Common myeloid progenitor, CD34-positive (primary cell): ENCODE measurements around the gene SLC23A3.

Source experiments
- CTCF ChIA-PET: fragments of 350-600 bp; sonication (Branson Sonifier 250); formaldehyde crosslinking; loops from one replicate; lab custom pipeline; 2021; ENCODE audit warnings: antibody characterized with exemption; lab: Charles Lee
- POLR2A ChIA-PET: fragments of 350-600 bp; sonication (Branson Sonifier 250); formaldehyde crosslinking; loops from one replicate; lab custom pipeline; 2021; ENCODE audit warnings: antibody characterized with exemption; lab: Charles Lee
- DNase-seq, 3 donors: peaks; one replicate each; pipeline versions ENCODE4 v3.0.0 to v3.0.0-alpha.2; 2013
- H3K27ac ChIP-seq, 2 experiments: 1 replicate in 1 of 2; 2 replicates in 1 of 2; pipeline ENCODE4 v1.7.0; 2013; ENCODE audit warnings: inconsistent platforms in 2 of 2, low read length in 2 of 2, mild to moderate bottlenecking in 2 of 2, low read depth in 1 of 2, moderate library complexity in 1 of 2; ENCODE audit not compliant: severe bottlenecking in 2 of 2, insufficient read depth in 1 of 2, poor library complexity in 1 of 2
- H3K27me3 ChIP-seq, 5 experiments: replicated peaks in 2 of 5; 1 replicate in 3 of 5; 2 replicates in 2 of 5; pipeline versions ENCODE4 v1.6.1 to v1.7.0; 2013; ENCODE audit warnings: low read length in 4 of 5, mild to moderate bottlenecking in 2 of 5, moderate library complexity in 2 of 5, inconsistent platforms in 1 of 5; ENCODE audit not compliant: insufficient read depth in 5 of 5, control insufficient read depth in 4 of 5
- H3K36me3 ChIP-seq, 4 experiments: 1 replicate in 2 of 4; 2 replicates in 2 of 4; pipeline versions ENCODE4 v1.6.1 to v1.7.0; 2013; ENCODE audit warnings: low read length in 3 of 4, control low read depth in 1 of 4, mild to moderate bottlenecking in 1 of 4; ENCODE audit not compliant: control insufficient read depth in 4 of 4, insufficient read depth in 4 of 4
- H3K4me1 ChIP-seq, 4 experiments: 1 replicate in 3 of 4; 2 replicates in 1 of 4; pipeline versions ENCODE4 v1.6.1 to v1.7.1; 2013; ENCODE audit warnings: low read length in 3 of 4, mild to moderate bottlenecking in 3 of 4, control low read depth in 1 of 4, inconsistent platforms in 1 of 4, moderate library complexity in 1 of 4; ENCODE audit not compliant: control insufficient read depth in 4 of 4, insufficient read depth in 4 of 4; ENCODE audit errors: control extremely low read depth in 1 of 4
- H3K4me3 ChIP-seq, 7 experiments: 1 replicate in 4 of 7; 2 replicates in 3 of 7; pipeline versions ENCODE4 v1.5.1 to v1.7.0; 2013; ENCODE audit warnings: mild to moderate bottlenecking in 7 of 7, low read length in 6 of 7, moderate library complexity in 6 of 7, inconsistent platforms in 2 of 7, low read depth in 2 of 7, control low read depth in 1 of 7; ENCODE audit not compliant: insufficient read depth in 4 of 7, control insufficient read depth in 1 of 7; ENCODE audit errors: extremely low read depth in 1 of 7
- H3K9me3 ChIP-seq, 5 experiments: 1 replicate in 4 of 5; 2 replicates in 1 of 5; pipeline versions ENCODE4 v1.6.1 to v1.7.1; 2013; ENCODE audit warnings: low read length in 4 of 5, mild to moderate bottlenecking in 2 of 5, inconsistent platforms in 1 of 5, low read depth in 1 of 5, moderate library complexity in 1 of 5; ENCODE audit not compliant: control insufficient read depth in 4 of 5, insufficient read depth in 2 of 5; ENCODE audit errors: control extremely low read depth in 1 of 5
- WGBS: methylation state at CpG from one replicate; pipeline ENCODE4 v1.1.5; 2013; ENCODE audit not compliant: insufficient coverage; 5-methylcytosine and 5-hydroxymethylcytosine counted together

SLC23A3 gene

DNA sequence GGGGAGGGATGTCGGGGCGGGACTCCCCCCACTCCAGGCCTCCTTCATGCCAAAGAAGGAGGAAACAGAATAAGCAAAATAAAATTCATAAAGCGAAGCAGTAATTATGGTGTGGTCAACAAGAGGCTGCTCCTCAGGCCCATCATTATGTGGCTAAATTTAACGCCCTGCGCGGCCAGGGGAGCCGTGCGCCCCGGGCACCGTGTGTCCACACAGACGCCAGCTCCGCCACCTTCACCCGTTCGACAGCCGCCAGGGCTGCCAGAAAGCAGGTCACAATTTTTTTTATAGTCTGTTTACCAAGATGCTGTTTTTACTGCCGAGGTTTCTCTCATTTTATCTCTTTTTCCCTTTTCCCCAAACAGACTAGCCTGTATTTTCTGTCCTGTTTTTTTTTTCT, 40.2 kb downstream of the SLC23A3 start:
- no peak for DNase-seq
- Histone ChIP-seq H3K36me3 (peaks cover 0 to 2% (median 0%) of the 10 kb centered on the region in 4 experiments), H3K27ac (no peak overlapping the region), H3K4me1 (peaks cover 0 to 13% (median 7%) of the 10 kb centered on the region in 4 experiments), H3K27me3 (no peaks in the 10 kb centered on the region), H3K9me3 (no peaks in the 10 kb centered on the region), H3K4me3 (no peak overlapping the region)
- ChIA-PET POLR2A (no interaction called here), CTCF (interaction anchor here (0.9 to 3.9 kb wide), 6 partner anchors 9 to 101 kb away, joined by 3 to 23 read pairs (median 5); no protein-coding TSS in a partner anchor)
- WGBS, result 98% methylated on average over 13 of the region's 16 CpGs

DNA sequence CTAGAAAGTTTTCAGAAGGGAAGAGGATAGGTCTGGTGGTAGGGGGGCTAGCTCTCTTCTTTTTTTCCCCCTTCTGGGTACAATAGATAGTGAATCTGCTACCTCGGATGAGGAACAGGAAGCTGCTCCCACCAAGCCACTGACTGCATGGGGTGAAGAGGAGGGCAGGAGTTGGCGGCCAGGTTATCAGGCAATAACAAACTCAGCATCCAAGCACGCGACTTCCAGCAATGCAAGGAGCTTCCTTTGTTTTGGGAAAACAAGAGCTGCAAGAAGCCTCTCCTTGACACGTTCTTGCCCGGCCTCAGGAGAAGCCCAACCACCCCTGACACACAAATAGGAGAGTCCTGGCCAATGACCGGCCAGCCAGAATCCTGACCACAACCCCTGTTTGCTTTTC, 41.4 kb downstream of the SLC23A3 start:
- H3K27me3 ChIP-seq, result no peaks in the 10 kb centered on the region
- H3K27ac ChIP-seq, result no peak overlapping the region
- 25% methylated on average over 4 of the region's 7 CpGs for WGBS
- no peaks in the 10 kb centered on the region for H3K9me3 ChIP-seq
- ChIA-PET POLR2A (no interaction called here), CTCF (interaction anchor here (0.9 to 3.2 kb wide), 8 partner anchors 10 to 119 kb away, joined by 3 to 23 read pairs (median 4); no protein-coding TSS in a partner anchor)
- H3K4me1 ChIP-seq, result peaks cover 0 to 24% (median 7%) of the 10 kb centered on the region in 4 experiments
- peak overlapping the region in 1 of 7 experiments; percentile 12 for H3K4me3 ChIP-seq
- peaks cover 0 to 5% (median 0%) of the 10 kb centered on the region in 4 experiments for H3K36me3 ChIP-seq
- peak; percentile 22 to 60 (median 48) for DNase-seq

DNA sequence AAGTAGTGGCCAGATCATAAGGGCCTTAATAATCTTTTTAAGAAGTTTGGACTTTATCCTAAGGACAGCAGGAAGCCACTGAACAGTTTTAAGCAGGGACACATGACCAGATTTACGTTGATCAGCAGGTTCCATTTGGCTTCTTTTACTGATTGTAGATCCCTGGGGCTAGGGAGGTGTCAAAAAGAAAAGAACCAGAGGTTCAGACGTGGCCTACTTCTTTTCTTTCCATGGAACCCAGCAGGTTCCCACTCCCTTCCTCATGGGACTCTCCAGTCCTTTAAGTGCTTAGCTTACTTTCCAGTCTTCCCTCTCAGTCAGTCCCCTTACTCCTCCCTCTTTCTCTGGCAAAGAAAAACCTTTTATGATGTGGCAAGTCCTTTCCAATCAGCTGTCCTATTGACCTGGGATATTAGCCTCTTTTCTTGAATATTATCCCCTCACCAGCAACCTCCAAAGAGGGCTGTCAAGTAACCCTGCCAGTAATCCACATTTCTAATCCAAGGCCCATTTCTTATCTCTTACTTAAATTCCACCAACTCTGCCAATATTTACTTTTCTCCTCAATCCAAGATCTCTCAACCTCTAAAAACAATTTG, 42.7 kb downstream of the SLC23A3 start:
- H3K4me1 ChIP-seq, result peaks cover 0 to 24% (median 7%) of the 10 kb centered on the region in 4 experiments
- no peaks in the 10 kb centered on the region for H3K9me3 ChIP-seq
- no peak overlapping the region for H3K27ac ChIP-seq
- ChIA-PET POLR2A (no interaction called here), CTCF (interaction anchor here (0.5 to 12.5 kb wide), 8 partner anchors 9 to 117 kb away, joined by 3 to 336 read pairs (median 4); partner anchors contain the start of gene IHH)
- peaks cover 0 to 5% (median 0%) of the 10 kb centered on the region in 4 experiments for H3K36me3 ChIP-seq
- 100% methylated on average over 2 of the region's 2 CpGs for WGBS
- no peak for DNase-seq
- H3K4me3 ChIP-seq, result no peak overlapping the region
- no peaks in the 10 kb centered on the region for H3K27me3 ChIP-seq

DNA sequence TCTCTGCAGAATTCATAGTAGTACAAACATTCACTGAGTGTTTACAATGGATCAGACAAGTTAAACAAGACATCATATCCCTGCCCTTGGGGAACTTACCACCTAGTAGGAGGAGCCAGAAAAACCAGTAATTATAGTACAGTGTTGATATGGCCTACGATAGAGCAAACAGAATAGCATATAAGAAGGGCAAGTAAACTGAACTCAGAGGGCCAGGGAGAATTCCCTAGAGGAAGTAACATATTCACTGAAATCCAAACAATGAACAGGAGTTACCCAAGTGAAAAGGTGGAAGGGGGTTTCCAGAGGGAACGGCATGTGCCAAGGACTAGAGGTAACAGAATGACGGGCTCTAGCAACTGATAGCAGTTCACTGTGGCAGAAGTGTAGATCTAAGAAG, 43.3 kb downstream of the SLC23A3 start:
- no peak for DNase-seq
- POLR2A ChIA-PET, result no interaction called here

DNA sequence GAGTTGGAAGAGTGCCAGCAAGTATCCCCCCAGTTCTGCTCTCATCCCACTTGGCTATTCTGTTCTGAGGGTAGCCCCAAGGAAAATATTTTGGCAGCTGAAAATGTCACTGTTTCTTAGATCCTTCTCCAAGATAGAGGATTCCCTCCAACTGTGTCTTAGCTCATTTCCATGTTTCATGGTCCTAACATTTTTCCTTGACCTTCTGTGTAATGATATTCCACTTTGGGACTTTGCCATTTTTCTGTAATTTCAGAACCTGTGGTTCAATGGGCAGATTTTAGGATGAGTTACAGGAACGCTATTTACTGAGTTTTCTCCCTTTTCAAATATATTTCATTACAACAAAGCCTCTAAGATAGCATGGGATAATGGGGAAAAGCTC, 44.0 kb downstream of the SLC23A3 start:
- POLR2A ChIA-PET, result no interaction called here
- CTCF ChIA-PET, result interaction anchor here (0.8 to 12.5 kb wide), 3 partner anchors 7 to 61 kb away, joined by 3 to 336 read pairs (median 4); partner anchors contain the start of gene IHH
- no CpG with 5 or more reads among the region's 1 CpG for WGBS
- Histone ChIP-seq H3K4me1 (peaks cover 0 to 24% (median 7%) of the 10 kb centered on the region in 4 experiments), H3K4me3 (no peak overlapping the region), H3K27me3 (no peaks in the 10 kb centered on the region), H3K27ac (no peak overlapping the region), H3K9me3 (no peaks in the 10 kb centered on the region), H3K36me3 (peaks cover 0 to 5% (median 0%) of the 10 kb centered on the region in 4 experiments)
- no peak for DNase-seq

More for the DNA sequence above, 43.3 kb downstream of the SLC23A3 start:
- H3K4me1 ChIP-seq, result peaks cover 0 to 24% (median 7%) of the 10 kb centered on the region in 4 experiments
- H3K27me3 ChIP-seq, result no peaks in the 10 kb centered on the region
- H3K9me3 ChIP-seq, result no peaks in the 10 kb centered on the region
- H3K27ac ChIP-seq, result no peak overlapping the region
- WGBS, result 100% methylated on average over 2 of the region's 3 CpGs
- peaks cover 0 to 5% (median 0%) of the 10 kb centered on the region in 4 experiments for H3K36me3 ChIP-seq
- CTCF ChIA-PET, result interaction anchor here (3.2 to 12.5 kb wide), 2 partner anchors 8 to 61 kb away, joined by 23 to 336 read pairs; partner anchors contain the start of gene IHH
- no peak overlapping the region for H3K4me3 ChIP-seq

DNA sequence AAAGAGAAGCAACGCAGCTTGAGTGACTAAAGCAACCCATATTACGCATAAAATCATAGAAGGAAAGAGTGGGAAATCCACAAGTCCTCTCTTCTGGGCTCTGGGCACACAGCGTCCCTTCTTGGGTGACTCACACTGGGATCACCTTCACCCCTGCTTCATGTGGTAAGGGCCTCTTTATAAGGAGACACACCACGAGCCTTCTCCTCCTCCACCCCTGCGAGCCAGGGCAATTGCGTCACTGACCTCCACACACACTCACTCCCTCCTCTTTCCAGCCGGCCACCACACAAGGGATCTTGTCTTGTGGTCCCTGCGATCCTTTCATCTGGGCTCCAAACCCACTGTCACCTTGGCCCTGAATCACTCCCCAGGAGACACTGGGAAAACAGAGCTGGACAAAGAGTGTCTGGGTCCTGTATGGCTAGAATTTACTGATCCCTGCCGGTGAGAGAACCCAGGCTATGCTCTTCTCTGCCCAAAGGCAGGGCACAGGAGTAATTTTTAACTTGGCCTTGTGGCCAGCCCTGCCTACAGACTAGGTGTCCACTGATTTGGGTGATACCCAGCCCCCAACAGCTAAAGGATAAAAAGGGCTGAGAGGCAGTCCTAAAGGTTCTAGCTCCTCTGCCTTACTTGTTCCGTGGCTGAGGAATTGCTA, 44.5 kb downstream of the SLC23A3 start:
- 100% methylated on average over 4 of the region's 10 CpGs for WGBS
- peak in 1 of 3 donors; percentile 6 for DNase-seq
- H3K9me3 ChIP-seq, result no peaks in the 10 kb centered on the region
- no peak overlapping the region for H3K4me3 ChIP-seq
- peaks cover 0 to 24% (median 7%) of the 10 kb centered on the region in 4 experiments for H3K4me1 ChIP-seq
- ChIA-PET POLR2A (interaction anchor here (0.8 kb wide), 1 partner anchor 9 kb away, joined by 3 read pairs; no protein-coding TSS in a partner anchor), CTCF (interaction anchor here (0.6 to 12.5 kb wide), 4 partner anchors 8 to 60 kb away, joined by 3 to 336 read pairs (median 4); partner anchors contain the start of gene IHH)
- no peaks in the 10 kb centered on the region for H3K27me3 ChIP-seq
- H3K27ac ChIP-seq, result no peak overlapping the region
- peaks cover 0 to 5% (median 0%) of the 10 kb centered on the region in 4 experiments for H3K36me3 ChIP-seq
